NB4 (cell line): ENCODE measurements around the gene SDF2L1.

ENCODE experiments used
- MAX ChIP-seq: IDR thresholded peaks from 2 replicates; pipeline ENCODE4 v1.6.1; 2011; ENCODE audit warnings: low read depth, low read length
- MYC ChIP-seq: IDR thresholded peaks from 2 replicates; pipeline ENCODE4 v1.6.1; 2011; ENCODE audit warnings: low read depth, low read length
- POLR2A ChIP-seq: IDR thresholded peaks from 2 replicates; pipeline ENCODE4 v1.6.1; 2011; ENCODE audit warnings: mild to moderate bottlenecking; ENCODE audit not compliant: insufficient read length; ENCODE audit errors: extremely low read depth
- TF ChIP-seq, protein P1 (sequence below): IDR thresholded peaks from one replicate; pipeline ENCODE4 v1.5.1; 2012; ENCODE audit warnings: low read depth, low read length

DNA sequence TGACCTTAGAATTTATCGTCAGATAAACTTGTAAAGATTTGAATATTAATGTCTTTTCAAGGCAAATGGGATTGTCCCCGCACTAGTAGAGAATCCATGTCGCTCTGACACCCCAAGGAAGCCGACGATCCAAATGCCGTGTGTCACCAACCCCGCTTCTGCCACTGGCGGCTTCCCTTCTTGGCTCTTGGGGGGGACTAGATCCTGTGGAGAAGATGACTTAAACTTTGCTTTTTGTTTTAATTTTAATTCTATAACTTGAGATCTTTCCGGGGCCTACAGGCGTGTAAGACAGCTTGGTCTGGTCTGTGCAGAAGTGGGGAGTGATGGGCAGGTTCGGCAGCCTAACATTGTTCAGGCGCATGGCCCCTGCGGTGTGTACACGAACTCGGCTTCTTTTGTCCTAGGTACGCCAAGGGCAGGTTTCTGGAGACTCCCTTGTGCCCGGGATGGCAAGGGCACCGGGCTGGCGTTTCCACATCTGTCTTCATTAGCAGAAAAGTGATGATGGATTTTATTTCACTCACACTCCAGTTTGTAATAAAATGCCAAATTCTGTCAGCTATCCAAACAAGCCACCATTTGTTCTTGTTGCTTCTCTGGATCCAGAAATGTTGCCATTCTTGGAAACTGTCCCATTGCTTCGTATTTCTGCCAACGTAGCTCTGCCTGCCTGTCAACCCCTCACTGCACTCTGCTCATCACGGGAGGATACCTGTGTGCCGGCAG is 19.0 kb upstream of the SDF2L1 start:
- TF ChIP-seq, protein P1, sequence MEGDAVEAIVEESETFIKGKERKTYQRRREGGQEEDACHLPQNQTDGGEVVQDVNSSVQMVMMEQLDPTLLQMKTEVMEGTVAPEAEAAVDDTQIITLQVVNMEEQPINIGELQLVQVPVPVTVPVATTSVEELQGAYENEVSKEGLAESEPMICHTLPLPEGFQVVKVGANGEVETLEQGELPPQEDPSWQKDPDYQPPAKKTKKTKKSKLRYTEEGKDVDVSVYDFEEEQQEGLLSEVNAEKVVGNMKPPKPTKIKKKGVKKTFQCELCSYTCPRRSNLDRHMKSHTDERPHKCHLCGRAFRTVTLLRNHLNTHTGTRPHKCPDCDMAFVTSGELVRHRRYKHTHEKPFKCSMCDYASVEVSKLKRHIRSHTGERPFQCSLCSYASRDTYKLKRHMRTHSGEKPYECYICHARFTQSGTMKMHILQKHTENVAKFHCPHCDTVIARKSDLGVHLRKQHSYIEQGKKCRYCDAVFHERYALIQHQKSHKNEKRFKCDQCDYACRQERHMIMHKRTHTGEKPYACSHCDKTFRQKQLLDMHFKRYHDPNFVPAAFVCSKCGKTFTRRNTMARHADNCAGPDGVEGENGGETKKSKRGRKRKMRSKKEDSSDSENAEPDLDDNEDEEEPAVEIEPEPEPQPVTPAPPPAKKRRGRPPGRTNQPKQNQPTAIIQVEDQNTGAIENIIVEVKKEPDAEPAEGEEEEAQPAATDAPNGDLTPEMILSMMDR, result no peak
- no peak for TF ChIP-seq POLR2A
- TF ChIP-seq MYC, result no peak
- no peak for TF ChIP-seq MAX
